Heart right ventricle (tissue), 16 donors: ENCODE data around the gene NR3C1. TPM values are rescaled to one million over a fixed set of nuclear protein-coding genes. Genes with fewer than 3 reads are reported as not detected.

ENCODE experiments used
- ATAC-seq, 8 donors: fragments of 200-7000 bp; cut with Tn5 transposase; one replicate each; pipeline ENCODE4 v1.9.1; 2020; ENCODE audit warnings: mild to moderate bottlenecking in 8 of 8, moderate library complexity in 8 of 8, moderate number of reproducible peaks in 1 of 8
- DNase-seq, 2 donors: peaks; one replicate each; pipeline ENCODE4 v3.0.0-alpha.2; 2020
- H3K27ac ChIP-seq, 10 donors: fragments of 200-600 bp; sonication (generic) in 2 of 10; one replicate each; pipeline versions ENCODE4 v1.5.0 to v1.8.0; 2020 to 2022; ENCODE audit warnings: mild to moderate bottlenecking in 3 of 10
- H3K27me3 ChIP-seq, 7 donors: fragments of 200-600 bp; one replicate each; pipeline ENCODE4 v1.8.0; 2021 to 2022; ENCODE audit warnings: mild to moderate bottlenecking in 2 of 7
- H3K36me3 ChIP-seq, 9 donors: fragments of 200-600 bp; sonication (generic) in 1 of 9; one replicate each; pipeline versions ENCODE4 v1.5.0 to v1.8.0; 2020 to 2022; ENCODE audit warnings: mild to moderate bottlenecking in 2 of 9
- H3K4me1 ChIP-seq, 9 donors: fragments of 200-600 bp; sonication (generic) in 1 of 9; one replicate each; pipeline versions ENCODE4 v1.5.0 to v1.8.0; 2020 to 2022; ENCODE audit warnings: mild to moderate bottlenecking in 4 of 9
- H3K4me3 ChIP-seq, 10 donors: fragments of 200-600 bp; sonication (generic) in 2 of 10; one replicate each; pipeline versions ENCODE4 v1.5.0 to v1.8.0; 2020 to 2022; ENCODE audit warnings: mild to moderate bottlenecking in 7 of 10, moderate library complexity in 2 of 10
- H3K9me3 ChIP-seq, 11 donors: fragments of 200-600 bp in 10 of 11; sonication (generic) in 2 of 11; one replicate each; pipeline versions ENCODE4 v1.5.0 to v1.8.0; 2013 to 2022; ENCODE audit warnings: mild to moderate bottlenecking in 2 of 11, control low read depth in 1 of 11, moderate library complexity in 1 of 11
- WGBS, 2 donors: extraction: QIAGEN DNeasy Blood & Tissue Kit; methylation state at CpG; one replicate each; pipeline ENCODE4 v1.1.7; 2013; ENCODE audit warnings: inconsistent platforms in 1 of 2; 5-methylcytosine and 5-hydroxymethylcytosine counted together
- intact Hi-C, 10 donors: fragments of 100-400 bp; cut with DNase I; formaldehyde crosslinking; loops; one replicate each; pipeline versions ENCODE4 v1.11.1 to v1.14.2; 2022
- polyA plus RNA-seq, 2 donors: library from polyadenylated mRNA; stranded (reverse); fragments of 200-250 nt; gene quantifications; one replicate each; pipeline ENCODE4 v1.2.3, GENCODE V29; 2013
- total RNA-seq, 10 donors: library from RNA; stranded (reverse); fragmentation: NEBNext Ultra II Directional in 3 of 10; extraction: Animal tissue kit (Norgen Biotek cat#: 25700) in 3 of 10; gene quantifications; one replicate each; pipeline versions ENCODE4 v1.2.1 to v1.2.4, GENCODE V29; 2021 to 2023
- TF ChIP-seq, protein P1 (sequence below), 9 donors: fragments of 200-600 bp; sonication (generic) in 2 of 9; IDR thresholded peaks; one replicate each; pipeline versions ENCODE4 v1.5.0 to v1.8.0; 2021 to 2022; ENCODE audit warnings: antibody characterized with exemption in 9 of 9, mild to moderate bottlenecking in 5 of 9, moderate library complexity in 1 of 9
- donor health status: Arrhythmogenic right ventricular cardiomyopathy.
- donor health status: ischemic (EF 13 %, LVEDD 7.1; RV severe dilation, severe dysfunction).
- donor health status: healthy with polysubstance abuse.
- donor health status: DM: no; HTN: yes; CAD: no.
- donor health status: DM: no; HTN: no; CAD: no.
- donor health status: ischemic (EF 25% LVEDD 6.9; RV normal size, moderate dysfunction).
- donor health status: ischemic (EF 25% LVEDD 5.7; RV mildly dilated, moderate dysfunction).
- donor health status: healthy.
- donor health status: DM: yes; HTN: yes; CAD: no.
- donor health status: Ischemic cardiomyopathy.
- donor health status: ischemic (EF 35%, LVEDD 5.7; RV mildly dilated, moderate dysfunction).
- donor health status: nonischemic (EF 11% LVEDD 7.7; RV severe dilation, severe dysfunction).
- donor health status: DM: yes; HTN: yes; CAD: no.
- donor health status: PGD.
- donor health status: ischemic (EF 29% LVEDD 5.4; RV normal size, mild dysfunction).
- donor health status: nonischemic (EF 23%, LVEDD 6.1; RV moderate dilation, normal function).

Gene NR3C1
- total and polyA plus RNA-seq, 12 donors: 11.0 to 62.3 (median 44.6) TPM

- intact Hi-C loops: no loop called here
- ATAC-seq (peak in 1 of 8 donors; percentile 16), DNase-seq (no peak)
- TF ChIP-seq, protein P1, sequence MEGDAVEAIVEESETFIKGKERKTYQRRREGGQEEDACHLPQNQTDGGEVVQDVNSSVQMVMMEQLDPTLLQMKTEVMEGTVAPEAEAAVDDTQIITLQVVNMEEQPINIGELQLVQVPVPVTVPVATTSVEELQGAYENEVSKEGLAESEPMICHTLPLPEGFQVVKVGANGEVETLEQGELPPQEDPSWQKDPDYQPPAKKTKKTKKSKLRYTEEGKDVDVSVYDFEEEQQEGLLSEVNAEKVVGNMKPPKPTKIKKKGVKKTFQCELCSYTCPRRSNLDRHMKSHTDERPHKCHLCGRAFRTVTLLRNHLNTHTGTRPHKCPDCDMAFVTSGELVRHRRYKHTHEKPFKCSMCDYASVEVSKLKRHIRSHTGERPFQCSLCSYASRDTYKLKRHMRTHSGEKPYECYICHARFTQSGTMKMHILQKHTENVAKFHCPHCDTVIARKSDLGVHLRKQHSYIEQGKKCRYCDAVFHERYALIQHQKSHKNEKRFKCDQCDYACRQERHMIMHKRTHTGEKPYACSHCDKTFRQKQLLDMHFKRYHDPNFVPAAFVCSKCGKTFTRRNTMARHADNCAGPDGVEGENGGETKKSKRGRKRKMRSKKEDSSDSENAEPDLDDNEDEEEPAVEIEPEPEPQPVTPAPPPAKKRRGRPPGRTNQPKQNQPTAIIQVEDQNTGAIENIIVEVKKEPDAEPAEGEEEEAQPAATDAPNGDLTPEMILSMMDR (IDR thresholded peaks at IDR 0.05): no peak
- Histone ChIP-seq H3K4me3 (no peak overlapping the region), H3K27me3 (no peaks in the 10 kb centered on the region), H3K27ac (no peak overlapping the region), H3K36me3 (no peaks in the 10 kb centered on the region), H3K4me1 (peaks cover 0 to 13% (median 0%) of the 10 kb centered on the region in 9 donors), H3K9me3 (no peaks in the 10 kb centered on the region)
- WGBS, 2 donors: 77 to 94% methylated on average over 1 of the region's 1 CpG
These were observed 43.2 kb upstream of the NR3C1 start for GRCh38 chr5:143446535-143447226.

DNA sequence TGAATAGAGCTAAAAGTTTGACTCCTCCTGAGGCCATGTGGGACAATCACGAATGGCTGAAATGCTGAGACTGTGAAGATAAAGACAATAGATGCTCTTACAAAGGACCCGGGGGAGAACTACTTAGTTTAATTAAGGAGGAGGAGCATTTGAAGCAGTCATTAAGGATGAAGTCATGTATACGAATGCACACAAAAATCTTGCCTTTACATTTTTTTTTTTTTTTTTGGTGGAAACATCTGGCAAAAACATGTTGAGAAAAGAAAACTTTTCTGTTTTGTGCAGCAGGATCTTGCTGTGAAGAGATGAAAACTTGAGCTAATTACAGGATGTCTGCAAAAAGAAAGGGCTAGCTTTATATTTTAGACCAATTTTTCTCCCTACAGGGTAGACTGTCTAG lies 42.3 kb upstream of the NR3C1 start:
- no peak overlapping the region for H3K27ac ChIP-seq
- ATAC-seq (no peak), DNase-seq (no peak)
- H3K36me3 ChIP-seq: no peaks in the 10 kb centered on the region
- H3K27me3 ChIP-seq: no peaks in the 10 kb centered on the region
- intact Hi-C loops: no loop called here
- no peaks in the 10 kb centered on the region for H3K9me3 ChIP-seq
- H3K4me3 ChIP-seq: no peak overlapping the region
- TF ChIP-seq, protein P1 (IDR thresholded peaks at IDR 0.05): no peak
- WGBS, 2 donors: 31 to 40% methylated on average over 3 of the region's 3 CpGs
- H3K4me1 ChIP-seq: peaks cover 0 to 13% (median 0%) of the 10 kb centered on the region in 9 donors

DNA sequence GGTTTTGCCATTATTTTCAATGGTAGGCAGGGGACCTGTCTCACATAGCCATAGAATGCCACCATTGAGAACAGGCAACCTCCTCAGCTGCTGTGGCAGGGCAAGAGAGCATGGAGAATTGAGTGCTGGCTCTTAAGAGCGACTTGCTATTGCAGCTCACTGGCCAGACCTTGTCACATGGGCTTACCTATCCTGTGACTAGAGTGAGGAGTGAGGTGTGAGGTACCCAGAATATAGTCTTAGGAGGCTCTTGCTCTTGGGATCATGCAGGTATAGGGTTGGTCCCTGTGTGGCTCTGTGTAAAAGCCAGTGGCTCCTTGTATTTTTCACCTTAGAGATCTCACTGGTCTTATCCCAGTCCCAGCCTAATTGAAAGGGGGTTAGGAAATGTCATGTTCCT lies 39.8 kb upstream of the NR3C1 start:
- WGBS, 2 donors: 97 to 100% methylated on average over 1 of the region's 1 CpG
- ATAC-seq (no peak), DNase-seq (no peak)
- TF ChIP-seq, protein P1 (IDR thresholded peaks at IDR 0.05): no peak
- Histone ChIP-seq H3K27me3 (no peaks in the 10 kb centered on the region), H3K4me3 (no peak overlapping the region), H3K27ac (no peak overlapping the region), H3K4me1 (peaks cover 0 to 13% (median 0%) of the 10 kb centered on the region in 9 donors), H3K9me3 (no peaks in the 10 kb centered on the region), H3K36me3 (no peaks in the 10 kb centered on the region)
- intact Hi-C loops: no loop called here

GRCh38 chr5:143442385-143442784 lies 38.9 kb upstream of the NR3C1 start:
- TF ChIP-seq, protein P1 (IDR thresholded peaks at IDR 0.05): no peak
- WGBS, 2 donors: 82 to 85% methylated on average over 2 of the region's 2 CpGs
- DNase-seq: no peak
- no peak for ATAC-seq
- Histone ChIP-seq H3K9me3 (no peaks in the 10 kb centered on the region), H3K27ac (no peak overlapping the region), H3K36me3 (no peaks in the 10 kb centered on the region), H3K27me3 (no peaks in the 10 kb centered on the region), H3K4me3 (no peak overlapping the region), H3K4me1 (peaks cover 0 to 19% (median 0%) of the 10 kb centered on the region in 9 donors)
- intact Hi-C loops: no loop called here
